ENCODE results near the gene FGD6.

GRCh38 chr12:95083471-95083870, 133.8 kb downstream of the FGD6 start:
- no peak for TF ChIP-seq POLR2AphosphoS5 (IDR thresholded peaks at IDR 0.05)
- no peak for TF ChIP-seq CTCF (IDR thresholded peaks at IDR 0.05)
- TF ChIP-seq EP300 (IDR thresholded peaks at IDR 0.05; ENCODE audit: low read depth) = no peak

All from transverse colon (tissue), 4 donors.